Measurements from ENCODE around the gene LSAMP. TPM values are rescaled to one million over a fixed set of nuclear protein-coding genes. Genes with fewer than 3 reads are reported as not detected.

LSAMP gene
- total and polyA plus RNA-seq, 2 of the 4 experiments (the other 2 are of a cell fraction) = 7.9 to 8.0 TPM

DNA sequence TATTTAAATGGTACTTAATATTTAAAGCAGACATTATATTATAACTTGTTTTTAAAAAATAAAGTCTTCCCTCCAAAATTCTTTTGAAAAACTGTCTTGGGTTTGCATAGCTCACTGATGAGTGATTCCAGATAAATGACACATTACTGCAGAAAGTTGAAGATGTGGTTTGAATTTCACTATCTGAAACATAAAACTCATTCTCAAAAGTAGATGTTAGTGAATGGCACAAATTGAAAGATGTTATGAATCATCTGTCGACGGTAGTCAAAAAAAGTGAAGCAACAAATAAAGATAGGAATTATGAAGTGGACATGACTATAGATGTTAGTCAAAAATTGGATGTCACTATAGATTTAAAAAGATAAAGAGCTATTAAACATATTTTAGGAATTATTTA is 541.4 kb downstream of the LSAMP start:
- intact Hi-C loops (cut with micrococcal nuclease) (no loop called here), dilution Hi-C loops (cut with HindIII; ENCODE audit: low sequenced_read_pairs, unreplicated experiment) (no loop called here), in situ Hi-C loops (cut with MboI; ENCODE audit: low sequenced_read_pairs) (no loop called here)
- POLR2A ChIA-PET (ENCODE audit: unreplicated experiment) = no interaction called here
- Histone ChIP-seq H3K27me3 (ENCODE audit: control insufficient read depth, insufficient read depth, low read length) (no peaks in the 10 kb centered on the region; the same call in 1 of the 2 replicates), H3K79me1 (ENCODE audit: low read depth in 1 of 2, low read length in 2 of 2) (no peaks in the 10 kb centered on the region), H2AK5ac (ENCODE audit: low read depth, low read length) (no peak overlapping the region), H2BK15ac (ENCODE audit: low read depth, low read length) (no peak overlapping the region), H3K56ac (ENCODE audit: extremely low read depth, insufficient read depth, low read length) (no peak overlapping the region), H3K9ac (ENCODE audit: low read depth, low read length) (no peak overlapping the region), H4K91ac (ENCODE audit: insufficient read depth, low read depth, low read length) (no peak overlapping the region), H2AFZ (replicated peaks; ENCODE audit: low read length, poor library complexity) (no peak overlapping the region), H3K18ac (ENCODE audit: low read depth, low read length) (no peak overlapping the region), H3K9me3 (ENCODE audit: control insufficient read depth, insufficient read depth, low read length) (no peaks in the 10 kb centered on the region), H3K9me1 (ENCODE audit: insufficient read depth, low read length) (no peaks in the 10 kb centered on the region), H4K20me1 (ENCODE audit: insufficient read depth, low read length) (no peaks in the 10 kb centered on the region), H4K5ac (ENCODE audit: low read depth, low read length) (no peak overlapping the region), H3K4me2 (ENCODE audit: low read depth, low read length) (no peak overlapping the region), H4K8ac (ENCODE audit: low read depth in 2 of 2, low read length in 2 of 2) (no peak overlapping the region), H3K36me3 (ENCODE audit: control insufficient read depth, insufficient read depth, low read length) (no peaks in the 10 kb centered on the region), H3K4me1 (ENCODE audit: control insufficient read depth, insufficient read depth, low read length) (no peaks in the 10 kb centered on the region), H3K4ac (ENCODE audit: low read depth, low read length) (no peak overlapping the region), H3K4me3 (ENCODE audit: insufficient read depth, low read depth, low read length) (no peak overlapping the region), H3K27ac (ENCODE audit: insufficient read depth, low read length) (no peak overlapping the region), H2AK9ac (replicated peaks; ENCODE audit: low read depth, low read length, poor library complexity) (no peak overlapping the region), H2BK120ac (ENCODE audit: low read depth, low read length) (no peak overlapping the region), H2BK5ac (ENCODE audit: low read depth, low read length, poor library complexity, severe bottlenecking) (no peak overlapping the region), H2BK20ac (ENCODE audit: low read depth, low read length) (no peak overlapping the region), H3K23ac (ENCODE audit: low read depth, low read length) (no peak overlapping the region), H3K14ac (replicated peaks; ENCODE audit: low read depth, low read length) (no peak overlapping the region)
- CTCF ChIA-PET = interaction anchor here (1.0 to 1.9 kb wide), 2 partner anchors 10 to 19 kb away, joined by 3 to 4 read pairs; no protein-coding TSS in a partner anchor
- no peak for TF ChIP-seq POLR2A (IDR thresholded peaks at IDR 0.05; ENCODE audit: low read depth, low read length)
- BruUV-seq (replicated peaks) = no TSS peak
- DNase-seq (peak; percentile 23), ATAC-seq (ENCODE audit: low read depth) (no peak; the same call in 1 of the 2 replicates)
- no CpG with 5 or more reads among the region's 2 CpGs for WGBS, 2 experiments (ENCODE audit: extremely low coverage in 2 of 2, insufficient read length in 1 of 2)
